HUDEP-2 (cell line): ENCODE results near the gene GHRH.

Experiments used
- DNase-seq, 76 experiments: peaks; one replicate each; lab custom pipeline; 2025; ENCODE audit not compliant: unreplicated experiment in 76 of 76; lab: John Stamatoyannopoulos, UW

GHRH gene

DNA sequence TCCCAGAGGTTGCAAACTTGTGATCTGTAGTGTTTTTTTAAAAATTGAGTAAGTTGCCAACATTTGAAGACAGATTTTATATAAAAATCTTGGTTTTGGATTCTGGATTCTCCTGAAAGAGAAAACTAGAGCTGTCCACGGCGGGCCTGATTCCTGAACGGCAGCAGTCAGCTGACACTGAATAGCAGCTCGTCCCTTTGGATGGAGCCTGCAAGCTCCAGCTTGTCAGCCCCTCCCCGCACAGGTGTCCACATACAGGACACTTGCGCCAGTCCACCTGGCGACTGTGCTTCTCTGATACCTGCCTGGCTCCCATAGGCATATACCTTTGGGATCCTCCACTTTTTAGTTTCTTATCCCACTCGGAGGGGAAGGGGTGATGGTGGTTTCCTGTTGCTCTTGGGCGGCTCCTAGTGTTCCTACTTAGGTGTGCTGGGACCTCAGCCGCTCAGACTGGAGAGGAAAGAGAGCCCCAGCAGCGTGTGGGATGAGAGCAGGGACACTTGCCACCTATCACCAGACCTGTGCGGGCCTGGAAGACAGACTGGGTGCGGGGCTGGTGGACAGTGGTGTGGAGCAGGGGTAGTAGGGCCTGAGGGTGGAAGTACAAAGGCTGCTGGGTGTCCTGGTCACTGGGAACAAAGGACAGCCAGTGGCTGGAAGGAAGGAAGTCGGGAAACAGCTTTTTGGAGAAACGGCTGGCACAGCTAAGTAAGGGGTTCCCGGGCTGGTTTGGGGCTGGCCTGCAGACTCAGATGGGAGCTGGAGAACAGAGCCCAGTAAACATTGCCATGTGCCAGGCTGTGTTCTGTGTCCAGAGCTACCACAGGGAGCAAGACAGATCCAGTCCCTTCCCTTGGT, 18.3 kb downstream of the GHRH start:
- DNase-seq = no peak

DNA sequence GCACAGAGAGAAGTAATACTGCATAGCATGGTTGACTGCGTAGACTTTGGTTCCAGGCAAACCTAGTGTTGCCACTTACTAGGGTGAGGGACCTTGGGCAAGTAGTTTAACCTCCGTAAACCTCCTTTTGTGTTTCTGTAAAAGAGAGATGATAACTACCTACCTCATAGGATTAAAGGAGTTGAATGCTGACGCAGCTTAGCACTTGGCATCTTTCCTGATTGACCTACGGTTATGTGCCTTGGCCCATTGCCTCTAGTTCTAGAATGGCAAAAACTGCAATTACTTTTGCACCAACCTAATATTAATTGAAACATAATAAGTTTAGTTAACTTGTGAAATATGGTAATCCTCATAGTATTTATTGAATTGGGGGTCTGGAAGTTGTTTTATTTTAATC, 19.1 kb downstream of the GHRH start:
- DNase-seq = no peak

DNA sequence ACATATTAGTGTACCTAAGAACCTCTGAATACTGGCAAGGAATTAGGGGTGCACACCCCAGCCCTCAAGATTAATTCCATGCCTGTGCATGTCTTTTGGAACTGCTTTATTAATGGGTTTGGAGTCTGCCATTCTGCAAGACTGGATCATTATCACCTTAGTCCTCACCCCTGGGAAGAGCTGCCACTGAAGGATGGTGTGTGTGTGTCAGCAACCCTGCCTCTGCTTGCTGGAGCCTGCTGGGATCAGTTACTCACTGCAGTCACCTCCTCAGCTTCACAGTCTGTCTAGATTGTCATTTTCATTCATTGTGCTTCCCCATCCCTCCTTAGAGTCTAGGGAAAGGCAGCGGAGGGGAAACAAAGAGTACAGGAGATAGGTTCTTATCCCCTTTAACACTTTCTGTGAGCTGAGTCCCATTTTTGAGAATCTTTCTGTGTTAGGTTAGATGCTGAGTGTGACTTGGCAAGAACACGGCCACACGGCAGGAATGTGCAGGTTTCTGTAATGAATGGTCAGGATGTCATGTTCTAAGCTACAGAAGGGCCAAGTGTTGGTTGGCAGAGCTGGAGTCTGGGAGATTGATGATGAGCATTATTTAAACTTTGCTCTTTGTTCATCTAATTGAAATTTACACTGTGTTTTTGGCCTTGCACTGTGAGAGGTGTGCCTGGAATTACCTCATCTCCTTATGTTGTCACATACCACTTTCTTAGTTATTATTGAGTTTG, 21.1 kb downstream of the GHRH start:
- no peak for DNase-seq

DNA sequence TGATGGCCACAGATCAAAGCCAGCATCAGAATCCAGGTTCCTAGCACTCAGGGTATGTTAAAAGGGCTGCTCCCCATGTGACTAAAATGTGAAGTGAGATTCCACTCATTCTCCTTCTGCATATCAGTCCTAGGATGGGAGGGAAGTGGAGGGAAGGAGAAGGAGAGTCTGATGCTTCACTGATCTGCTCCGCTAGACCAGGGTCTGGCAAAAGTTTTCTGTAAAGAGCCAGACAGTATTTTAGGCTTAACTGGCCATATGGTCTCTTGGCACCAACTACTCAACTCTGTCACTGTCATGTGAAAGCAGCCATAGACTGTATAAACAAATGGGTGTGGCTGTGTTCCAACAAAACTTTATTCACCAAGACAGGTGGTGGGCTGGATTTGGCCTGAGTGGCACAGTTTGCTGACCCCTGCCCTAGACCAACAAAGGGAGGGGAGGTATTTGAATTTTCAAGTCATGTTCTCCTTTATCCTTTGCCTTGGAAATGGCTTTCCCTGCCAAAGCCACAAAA, 22.6 kb downstream of the GHRH start:
- DNase-seq = no peak

DNA sequence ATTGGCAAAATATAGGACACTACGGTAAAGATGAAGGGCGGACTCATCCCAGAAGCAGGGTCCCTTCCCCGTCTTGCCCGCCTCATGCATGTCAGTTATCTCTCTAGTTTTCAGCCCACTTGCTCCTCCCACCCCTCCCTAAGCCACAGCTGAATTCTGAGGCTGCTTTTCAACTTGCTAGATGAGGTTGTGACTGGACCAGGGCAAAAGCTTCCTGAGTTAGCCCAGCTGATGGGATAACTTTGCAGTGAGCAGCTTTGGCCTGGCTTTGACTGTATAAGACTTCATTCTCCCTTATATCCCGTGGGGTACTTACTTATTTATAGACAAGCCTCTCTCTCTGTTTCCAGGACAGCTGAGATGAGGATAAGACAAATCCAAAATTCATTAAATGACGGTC, 23.2 kb downstream of the GHRH start:
- DNase-seq = no peak

DNA sequence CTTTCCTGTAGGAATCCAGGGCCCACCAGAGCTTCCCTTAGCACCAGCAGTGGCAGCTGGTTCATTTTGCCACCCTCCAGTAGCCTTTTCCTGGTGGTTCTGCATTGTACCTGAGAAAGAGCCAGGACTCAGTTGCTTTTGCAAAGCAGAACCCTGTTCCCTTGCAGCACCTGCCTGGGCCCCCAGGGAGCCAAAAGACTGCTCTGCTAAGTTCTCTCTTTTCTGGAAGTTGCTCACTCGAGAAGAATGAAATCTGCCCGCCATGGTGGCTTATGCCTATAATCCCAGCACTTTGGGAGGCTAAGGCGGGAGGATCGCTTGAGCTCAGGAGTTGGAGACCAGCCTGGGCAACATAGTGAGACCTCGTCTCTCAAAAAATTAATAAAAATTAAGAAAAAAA, 24.0 kb downstream of the GHRH start:
- DNase-seq = no peak

DNA sequence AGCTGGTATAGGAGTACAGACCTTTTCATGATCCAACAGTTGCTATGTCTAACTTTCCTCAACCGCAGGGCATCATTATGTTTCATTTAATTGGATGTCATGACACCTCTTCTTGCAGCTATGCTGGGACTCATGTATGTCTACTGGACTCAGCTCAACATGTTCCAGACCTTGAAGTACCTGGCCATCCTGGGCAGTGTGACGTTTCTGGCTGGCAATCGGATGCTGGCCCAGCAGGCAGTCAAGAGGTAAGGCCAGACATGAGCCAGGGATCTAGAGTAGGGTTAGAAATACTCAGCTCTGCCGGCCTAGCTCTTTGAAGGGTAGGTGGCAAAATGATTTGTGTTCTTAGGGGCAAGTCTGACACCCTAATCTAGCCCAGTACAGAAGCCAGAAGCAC, 25.2 kb downstream of the GHRH start:
- DNase-seq = no peak

DNA sequence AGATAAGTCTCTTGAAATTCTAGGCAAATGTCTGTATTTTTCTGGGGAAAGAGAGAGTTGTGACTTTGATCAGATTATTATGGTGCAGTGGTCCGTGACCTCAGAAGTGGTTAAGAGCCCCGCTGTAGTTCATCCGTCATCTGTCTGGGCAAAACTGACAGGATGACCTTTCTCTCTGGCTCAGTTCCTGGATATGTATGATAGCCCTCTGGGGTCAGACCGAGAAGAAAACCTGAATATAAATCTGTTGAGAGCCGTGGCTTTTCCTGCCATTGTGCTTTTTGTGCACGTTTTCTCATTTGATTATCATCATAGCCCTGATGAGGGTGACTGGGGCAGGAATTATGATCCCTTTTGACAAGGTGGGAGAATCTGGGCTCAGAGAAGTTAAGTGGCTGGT, 26.5 kb downstream of the GHRH start:
- DNase-seq = no peak

DNA sequence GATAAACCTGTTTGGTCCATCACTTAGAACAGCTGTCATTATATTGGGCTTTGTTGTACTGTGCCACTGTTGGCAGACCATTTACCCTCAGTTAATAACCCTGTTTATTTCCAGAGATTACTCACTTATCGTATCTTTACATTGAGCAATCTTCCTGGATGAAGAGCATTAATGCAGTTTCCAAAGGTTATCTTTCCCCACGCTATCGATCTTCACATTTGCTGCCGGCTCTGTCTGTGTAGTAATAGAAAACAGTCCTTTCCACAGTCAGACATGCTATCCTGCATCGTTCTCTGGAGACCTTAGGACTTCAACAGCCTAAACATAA, 27.4 kb downstream of the GHRH start:
- no peak for DNase-seq

DNA sequence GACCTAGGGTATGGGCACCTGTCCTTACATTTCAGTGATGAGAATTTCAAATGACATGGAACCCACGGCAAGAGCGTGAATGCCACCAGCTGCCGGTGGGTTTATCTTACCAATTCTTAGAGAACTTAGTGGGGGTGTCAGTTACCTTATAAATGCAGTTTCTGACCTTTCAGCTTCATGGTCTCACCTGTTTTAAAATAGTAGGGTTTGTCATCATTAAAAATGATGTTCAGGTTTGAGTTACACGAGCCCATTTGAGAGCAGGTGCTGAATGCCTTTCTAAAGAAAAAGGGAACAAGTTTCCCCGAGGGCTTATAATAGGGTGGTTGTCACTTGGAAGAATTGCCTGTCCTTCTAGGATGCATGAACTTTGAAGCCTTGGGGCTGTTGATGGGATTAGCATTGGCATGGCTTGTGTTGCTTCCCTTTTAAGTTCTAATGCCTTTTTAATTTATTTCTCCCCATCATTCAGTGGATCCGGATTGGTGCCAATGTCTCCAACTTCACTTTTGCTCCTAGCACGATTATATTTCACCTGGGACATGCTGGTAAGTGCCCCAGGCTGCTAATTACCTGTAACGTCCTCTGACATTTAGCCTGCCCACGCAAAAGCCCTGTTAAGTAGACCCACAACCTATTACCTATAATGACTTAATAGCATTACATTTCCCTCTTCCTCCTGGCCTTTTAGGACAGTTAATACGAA, 27.9 kb downstream of the GHRH start:
- no peak for DNase-seq

DNA sequence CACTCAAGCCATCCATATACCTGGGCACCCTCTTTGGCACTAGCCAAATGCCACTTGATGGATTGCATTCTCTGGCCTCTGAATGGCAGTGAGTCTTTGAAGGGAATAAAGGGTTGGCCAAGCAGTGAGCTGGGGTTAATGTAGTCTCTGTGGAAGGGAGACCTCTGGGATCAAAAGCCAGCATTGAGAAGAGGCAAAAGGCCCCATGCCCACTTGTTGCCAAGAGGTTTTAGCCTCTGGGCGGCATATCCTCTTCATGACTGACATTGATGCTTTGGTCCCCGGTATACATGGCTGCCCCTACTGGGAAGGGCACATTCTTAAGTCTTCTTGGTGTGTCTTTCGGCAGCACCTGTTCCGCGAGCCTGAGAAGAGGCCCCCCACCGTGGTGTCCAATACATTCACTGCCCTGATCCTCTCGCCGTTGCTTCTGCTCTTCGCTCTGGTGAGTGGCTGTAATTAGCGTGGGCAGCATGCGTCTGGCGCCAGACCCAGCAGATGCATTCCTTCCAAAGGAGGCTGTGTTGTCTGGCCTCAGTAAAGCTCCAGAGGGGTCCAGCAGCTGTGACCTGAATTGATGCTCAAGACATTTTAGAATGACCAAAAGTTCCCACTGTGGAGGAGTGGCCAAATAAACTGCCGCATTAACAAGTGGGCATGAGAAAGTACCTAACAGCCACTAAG, 29.5 kb downstream of the GHRH start:
- no peak for DNase-seq

DNA sequence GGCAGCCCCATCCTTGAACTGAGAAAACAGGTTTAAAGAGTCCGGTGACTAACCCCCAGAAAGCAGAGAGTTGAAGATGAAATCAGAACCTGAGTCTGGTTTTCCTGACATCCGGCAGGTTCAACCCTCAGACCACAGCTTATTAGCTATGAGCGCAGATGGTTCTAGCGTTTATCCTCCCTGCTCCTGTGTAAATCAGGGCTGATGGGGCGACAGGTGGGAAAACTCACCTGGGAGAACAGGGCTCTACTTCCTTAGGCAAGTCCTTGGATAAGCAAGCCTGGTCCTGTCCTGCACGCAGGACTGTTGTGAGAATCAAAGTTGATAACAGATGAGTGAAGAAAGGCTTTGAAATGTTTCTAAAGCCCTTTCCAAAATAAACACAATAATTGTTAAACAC, 31.4 kb downstream of the GHRH start:
- no peak for DNase-seq

DNA sequence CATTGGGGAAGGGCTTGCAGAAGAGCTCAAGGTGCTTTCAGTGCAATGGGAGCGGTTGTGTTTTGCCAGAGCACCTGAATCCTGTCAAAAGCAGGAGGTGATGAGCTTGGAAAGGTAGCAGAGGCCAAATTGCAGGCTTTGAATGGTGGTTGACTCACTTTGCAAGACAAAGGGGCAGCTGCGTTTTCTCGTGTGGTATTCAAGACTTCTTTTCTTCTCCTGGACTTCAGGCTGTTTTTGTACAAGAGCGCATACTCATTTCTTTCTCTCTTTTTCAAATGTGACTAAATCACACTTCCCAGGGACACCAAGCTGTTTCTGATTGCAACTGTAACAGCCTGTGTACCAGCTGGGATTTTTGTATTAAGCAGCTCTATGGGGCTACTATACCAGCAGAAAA, 32.3 kb downstream of the GHRH start:
- DNase-seq = no peak

DNA sequence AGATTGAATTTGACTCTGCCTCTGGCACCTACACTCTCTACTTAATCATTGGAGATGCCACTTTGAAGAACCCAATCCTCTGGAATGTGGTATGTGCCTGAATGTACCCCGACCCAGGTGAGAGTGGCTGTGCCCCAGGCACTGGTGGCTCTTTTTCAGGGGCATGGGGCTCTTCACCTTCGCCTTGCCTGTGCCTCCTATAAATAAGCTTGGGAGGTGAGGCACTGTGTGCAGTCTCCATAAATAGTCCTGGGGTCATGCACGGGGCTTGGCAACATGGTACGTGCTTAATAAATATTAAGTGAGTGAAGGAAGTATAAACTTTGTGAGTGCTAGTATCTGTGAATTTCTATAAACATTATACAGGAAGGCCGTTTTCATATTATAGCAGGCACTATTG, 33.0 kb downstream of the GHRH start:
- DNase-seq = no peak

DNA sequence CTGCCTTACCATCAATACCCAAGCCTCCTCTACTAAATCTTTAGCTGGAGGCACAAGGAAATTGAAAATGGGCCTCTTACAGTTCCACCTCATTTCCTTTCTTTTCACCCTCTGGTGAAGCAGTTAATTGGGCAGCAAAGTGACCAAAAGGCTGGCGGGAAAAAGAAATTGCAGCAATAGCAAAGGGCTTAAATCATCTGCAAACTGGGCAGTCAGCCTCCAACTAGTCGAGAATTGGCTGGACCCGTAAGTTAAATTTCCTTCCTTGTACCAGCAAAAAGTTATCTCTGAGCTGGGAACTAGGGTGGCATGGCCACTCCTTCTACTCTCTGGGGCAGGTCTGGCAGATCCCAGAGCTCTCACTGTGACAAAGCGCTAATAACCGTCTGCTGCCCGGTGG, 33.5 kb downstream of the GHRH start:
- no peak for DNase-seq

DNA sequence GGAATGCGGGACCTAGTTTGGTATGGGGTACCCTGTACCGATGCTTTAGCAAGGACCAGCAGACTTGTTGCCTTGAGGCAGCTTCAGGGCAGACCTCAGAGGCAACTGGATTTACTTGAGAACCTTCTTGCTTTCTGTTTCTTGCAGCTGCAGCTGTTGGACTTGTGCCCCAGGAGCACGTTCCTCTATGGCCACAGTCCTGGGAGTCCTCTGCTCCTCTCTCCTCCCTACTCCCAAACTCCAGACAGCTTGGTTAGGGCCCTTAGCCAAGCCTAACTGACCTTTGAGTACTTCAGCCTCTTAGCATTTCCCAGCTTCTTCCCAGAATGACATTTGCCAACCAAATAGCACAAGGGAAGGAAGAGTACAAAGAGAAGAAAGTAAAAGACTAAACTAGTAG, 34.7 kb downstream of the GHRH start:
- DNase-seq = no peak

DNA sequence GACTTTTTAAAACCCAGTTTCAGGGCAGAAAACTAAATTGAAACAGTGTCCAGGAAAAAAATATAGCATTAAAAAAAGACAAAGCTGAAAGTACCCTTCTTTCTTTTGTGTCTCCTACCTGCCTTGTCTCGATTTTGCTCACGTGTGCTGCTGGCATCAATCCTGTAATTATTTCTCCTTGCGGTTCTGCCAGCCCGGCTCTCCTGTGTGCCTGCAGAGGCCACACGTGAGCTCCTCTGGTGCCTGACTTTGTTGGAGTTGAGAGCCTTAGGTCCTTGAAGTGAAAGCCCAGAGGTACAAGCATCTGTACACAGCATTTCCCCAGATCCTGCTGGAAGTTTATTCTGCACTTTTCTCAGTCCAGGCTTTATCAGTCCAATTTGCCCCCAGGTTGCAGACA, 36.5 kb downstream of the GHRH start:
- no peak for DNase-seq

DNA sequence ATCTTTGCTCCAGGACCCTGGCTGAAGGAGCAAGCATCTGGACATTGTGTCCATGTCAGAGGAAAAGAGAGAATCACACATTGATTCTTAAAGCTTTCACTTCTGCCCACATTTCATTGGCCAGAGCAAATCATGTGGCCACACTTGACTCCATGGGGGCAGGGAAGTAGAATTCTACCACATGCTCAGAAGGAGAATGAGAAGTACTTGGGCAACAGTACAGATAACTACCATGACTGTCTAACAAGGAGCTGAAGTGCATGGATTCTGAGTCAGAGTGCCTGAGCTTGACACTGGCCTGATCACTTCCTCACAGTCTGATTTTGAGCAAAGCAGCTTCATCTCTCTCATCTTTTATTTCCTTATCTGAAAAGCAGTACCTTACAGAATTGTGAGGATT, 38.6 kb downstream of the GHRH start:
- DNase-seq = peak in 38 of 76 experiments; percentile 3 to 64 (median 28)

DNA sequence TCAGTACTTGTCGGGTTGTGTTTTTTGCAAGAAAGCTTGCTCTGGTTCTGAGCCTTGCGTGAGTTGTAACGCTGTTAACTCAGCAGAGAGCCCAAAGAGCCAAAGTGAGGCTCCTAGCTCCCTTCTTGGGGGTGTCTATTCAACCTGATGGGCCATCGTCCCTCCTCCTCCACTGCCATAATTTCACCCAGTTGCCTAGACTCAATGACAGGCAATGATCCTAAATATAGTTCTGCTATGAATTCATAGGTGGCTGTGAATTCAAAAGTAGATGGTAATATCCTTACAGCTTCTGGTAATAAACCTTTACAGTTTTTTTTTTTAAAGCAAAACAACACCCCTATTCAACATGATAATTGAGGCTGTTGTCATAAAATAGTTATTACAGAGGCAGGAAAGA, 39.5 kb downstream of the GHRH start:
- no peak for DNase-seq

DNA sequence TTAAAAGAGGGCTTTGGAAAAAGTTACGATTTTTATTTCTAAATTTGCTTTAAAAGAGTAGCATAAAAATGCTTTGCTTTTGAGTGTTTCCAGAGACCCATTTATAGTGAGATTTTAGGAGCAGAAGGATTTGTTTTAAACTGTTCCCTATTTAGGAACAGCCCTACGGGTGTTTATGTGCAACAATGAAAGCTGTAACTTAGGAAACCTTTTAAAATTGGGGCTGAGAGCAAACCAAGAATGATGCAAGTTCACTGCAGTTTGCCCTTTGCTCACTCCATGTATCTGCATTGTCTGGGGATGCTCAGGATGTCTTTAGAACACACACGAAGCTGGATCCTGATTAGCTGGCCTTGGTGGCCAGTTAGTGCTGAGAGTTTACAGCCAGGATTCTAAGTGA, 40.9 kb downstream of the GHRH start:
- peak in 2 of 76 experiments; percentile 4 to 11 for DNase-seq
